SK-N-SH (cell line): ENCODE data around the gene NEUROD6. TPM values are rescaled to one million over a fixed set of nuclear protein-coding genes. Genes with fewer than 3 reads are reported as not detected.

Source experiments
- CTCF ChIA-PET: fragments of 300-600, 350-600 bp; formaldehyde crosslinking; extraction: SDS; loops from one replicate; lab custom pipeline; 2021; lab: Yijun Ruan, JAX
- POLR2A ChIA-PET: fragments of 350-600 bp; sonication (Branson Sonifier 250); formaldehyde crosslinking; extraction: SDS; loops from one replicate; lab custom pipeline; 2020; ENCODE audit warnings: antibody characterized with exemption, inconsistent platforms; lab: Yijun Ruan, JAX
- DNase-seq: peaks from one replicate; pipeline ENCODE4 v3.0.0; 2012
- H2AFZ ChIP-seq: fragments of 200-600 bp; sonication (generic); 2 replicates; pipeline ENCODE4 v1.8.1; 2016; ENCODE audit warnings: antibody characterized with exemption, mild to moderate bottlenecking, low read depth
- H3F3A ChIP-seq: fragments of 200-600 bp; sonication (generic); replicated peaks from 2 replicates; pipeline ENCODE3; 2016; ENCODE audit warnings: antibody characterized with exemption, mild to moderate bottlenecking; ENCODE audit not compliant: insufficient read depth
- H3K27ac ChIP-seq, 2 experiments: fragments of 200-500 bp in 1 of 2; fragments of 200-600 bp in 1 of 2; sonication (Bioruptor generic) in 1 of 2; sonication (generic), shearing (Covaris generic) in 1 of 2; 2 replicates each; pipeline versions ENCODE4 v1.5.1 to v1.6.1; 2014 to 2016; ENCODE audit warnings: low read depth in 2 of 2, inconsistent platforms in 1 of 2, low read length in 1 of 2, mild to moderate bottlenecking in 1 of 2, mixed read lengths in 1 of 2
- H3K27me3 ChIP-seq: fragments of 200-600 bp; sonication (generic), shearing (Covaris generic); 2 replicates; pipeline ENCODE4 v1.6.1; 2016; ENCODE audit warnings: mixed run types; ENCODE audit not compliant: insufficient read depth
- H3K36me3 ChIP-seq, 2 experiments: fragments of 200-500 bp in 1 of 2; fragments of 200-600 bp in 1 of 2; sonication (Bioruptor generic) in 1 of 2; sonication (generic) in 1 of 2; replicated peaks in 1 of 2; 2 replicates each; pipeline versions ENCODE3 to v1.5.1; 2014 to 2016; ENCODE audit warnings: low read length in 1 of 2, mild to moderate bottlenecking in 1 of 2; ENCODE audit not compliant: insufficient read depth in 2 of 2, control insufficient read depth in 1 of 2
- H3K4me1 ChIP-seq, 2 experiments: fragments of 200-500 bp in 1 of 2; fragments of 200-600 bp in 1 of 2; sonication (Bioruptor generic) in 1 of 2; sonication (generic), shearing (Covaris generic) in 1 of 2; 2 replicates each; pipeline versions ENCODE4 v1.5.1 to v1.6.1; 2014 to 2016; ENCODE audit warnings: low read depth in 1 of 2, low read length in 1 of 2, mixed run types in 1 of 2; ENCODE audit not compliant: insufficient read depth in 2 of 2, control insufficient read depth in 1 of 2
- H3K4me2 ChIP-seq: fragments of 200-600 bp; sonication (generic), shearing (Covaris generic); 2 replicates; pipeline ENCODE4 v1.6.1; 2017; ENCODE audit warnings: mixed run types
- H3K4me3 ChIP-seq, 2 experiments: fragments of 200-500 bp in 1 of 2; fragments of 200-600 bp in 1 of 2; sonication (Bioruptor generic) in 1 of 2; sonication (generic), shearing (Covaris generic) in 1 of 2; 2 replicates each; pipeline versions ENCODE4 v1.5.1 to v1.8.1; 2014 to 2016; ENCODE audit warnings: low read depth in 2 of 2, inconsistent platforms in 1 of 2, low read length in 1 of 2, mild to moderate bottlenecking in 1 of 2, mixed read lengths in 1 of 2, moderate library complexity in 1 of 2
- H3K79me2 ChIP-seq: fragments of 200-600 bp; sonication (generic); 2 replicates; pipeline ENCODE4 v1.8.1; 2017; ENCODE audit warnings: mild to moderate bottlenecking; ENCODE audit not compliant: insufficient read depth
- H3K9ac ChIP-seq: fragments of 200-600 bp; sonication (generic); 2 replicates; pipeline ENCODE4 v1.6.1; 2017; ENCODE audit warnings: mixed run types
- H3K9me2 ChIP-seq: fragments of 200-600 bp; sonication (generic); 2 replicates; pipeline ENCODE4 v1.6.1; 2017; ENCODE audit warnings: mixed run types
- H3K9me3 ChIP-seq: fragments of 200-600 bp; sonication (generic); 2 replicates; pipeline ENCODE4 v1.6.1; 2017; ENCODE audit warnings: mixed run types, mild to moderate bottlenecking, moderate library complexity
- H4K20me1 ChIP-seq: fragments of 200-600 bp; sonication (generic); 2 replicates; pipeline ENCODE4 v1.6.1; 2017; ENCODE audit warnings: mild to moderate bottlenecking, mixed run types; ENCODE audit not compliant: insufficient read depth
- FOXJ3 ChIP-seq: sonication (generic); formaldehyde crosslinking; IDR thresholded peaks from 2 replicates; pipeline ENCODE4 v1.5.1; 2020; ENCODE audit warnings: mild to moderate bottlenecking, missing genetic modification reagents
- JUND ChIP-seq: IDR thresholded peaks from 2 replicates; pipeline ENCODE4 v1.4.0; 2012
- YY1 ChIP-seq: IDR thresholded peaks from 2 replicates; pipeline ENCODE4 v1.4.0; 2012; ENCODE audit warnings: low read depth, mild to moderate bottlenecking
- WGBS: methylation state at CpG from one replicate; pipeline ENCODE4 v1.1.6; 2017; ENCODE audit warnings: low lambda C conversion rate; 5-methylcytosine and 5-hydroxymethylcytosine counted together
- polyA plus RNA-seq, 3 experiments: library from polyadenylated mRNA; depleted of rRNA; stranded (reverse); fragments of >200 nt; gene quantifications; 2 replicates each; pipeline ENCODE4 v1.2.3, GENCODE V29; 2012
- small RNA-seq, 7 experiments: library from RNA; depleted of rRNA; stranded (forward); fragments of <200 nt; gene quantifications; one replicate each; pipeline ENCODE3, GENCODE V24; 2012

The NEUROD6 gene
- polyA plus RNA-seq, 1 of the 3 experiments (the other 2 are of a cell fraction): not detected

DNA sequence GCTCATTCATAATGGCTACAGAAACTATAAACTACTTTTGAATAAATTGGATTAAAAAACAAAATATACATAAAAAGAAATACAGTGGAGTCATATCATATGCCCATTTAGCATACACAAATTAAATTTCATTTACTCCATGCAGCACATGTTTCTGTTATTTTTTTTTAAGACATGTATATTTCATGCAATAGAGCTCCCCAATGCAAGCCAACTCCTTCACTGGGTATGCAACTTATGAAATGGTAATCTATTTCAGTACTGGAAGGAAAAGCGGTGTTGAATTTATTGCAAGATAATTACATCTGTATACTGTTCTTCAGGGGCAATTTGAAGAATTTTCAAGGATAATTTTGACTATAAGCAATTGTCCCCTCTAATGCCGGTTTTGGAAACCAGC is 49.9 kb downstream of the NEUROD6 start:
- H3K4me1 ChIP-seq: no peaks in the 10 kb centered on the region
- H3K36me3 ChIP-seq: no peaks in the 10 kb centered on the region
- TF ChIP-seq JUND (no peak), YY1 (no peak), FOXJ3 (no peak)
- H3K27me3 ChIP-seq: peaks cover 13% of the 10 kb centered on the region
- DNase-seq: no peak
- no peak overlapping the region for H3K9ac ChIP-seq
- no peaks in the 10 kb centered on the region for H3K9me3 ChIP-seq
- WGBS: 13% methylated on average over 2 of the region's 2 CpGs
- no peak overlapping the region for H3K27ac ChIP-seq
- ChIA-PET CTCF (interaction anchor here (0.7 kb wide), 1 partner anchor 108 kb away, joined by 3 read pairs; no protein-coding TSS in a partner anchor), POLR2A (no interaction called here)
- no peak overlapping the region for H3K4me3 ChIP-seq
- H3K9me2 ChIP-seq: no peaks in the 10 kb centered on the region
- H3F3A ChIP-seq: no peaks in the 10 kb centered on the region
- H3K4me2 ChIP-seq: no peak overlapping the region
- H4K20me1 ChIP-seq: no peaks in the 10 kb centered on the region
- H3K79me2 ChIP-seq: no peaks in the 10 kb centered on the region
- no peak overlapping the region for H2AFZ ChIP-seq

Small RNA genes lying within 50 kb of the gene (small RNA-seq; reads per million reads assigned to genes)
- gene AC006380.1: 0 reads per million in 7 experiments

Other genes starting within 250 kb of the NEUROD6 start
- not detected in 2 replicates for gene ITPRID1, start 173.4 kb upstream of the NEUROD6 start, polyA plus RNA-seq (2012; rRNA removed)